AG20443 (cell line): ENCODE measurements around the gene HHAT.

ENCODE experiments used
- DNase-seq: peaks from one replicate; pipeline ENCODE4 v3.0.0; 2012; ENCODE audit warnings: low spot score, mixed read lengths

Gene HHAT

GRCh38 chr1:210685295-210685650 lies 356.6 kb downstream of the HHAT start:
- DNase-seq: no peak

GRCh38 chr1:210686841-210687240 lies 358.1 kb downstream of the HHAT start:
- no peak for DNase-seq

GRCh38 chr1:210687582-210688279 lies 359.0 kb downstream of the HHAT start:
- peak; percentile 56 for DNase-seq

GRCh38 chr1:210688512-210689234 lies 360.0 kb downstream of the HHAT start:
- DNase-seq: no peak

- no peak for DNase-seq
These were observed 361.1 kb downstream of the HHAT start for GRCh38 chr1:210689826-210690225.

- no peak for DNase-seq
These were observed 361.5 kb downstream of the HHAT start for GRCh38 chr1:210690236-210690635.

GRCh38 chr1:210691039-210691610 lies 362.4 kb downstream of the HHAT start:
- no peak for DNase-seq

GRCh38 chr1:210692796-210693195 lies 364.1 kb downstream of the HHAT start:
- DNase-seq: no peak

GRCh38 chr1:210695026-210695425 lies 366.3 kb downstream of the HHAT start:
- DNase-seq: no peak

GRCh38 chr1:210696709-210697108 lies 368.0 kb downstream of the HHAT start:
- no peak for DNase-seq

GRCh38 chr1:210697185-210697584 lies 368.5 kb downstream of the HHAT start:
- no peak for DNase-seq

- no peak for DNase-seq
These were observed 370.0 kb downstream of the HHAT start for GRCh38 chr1:210698661-210699060.

GRCh38 chr1:210700083-210700482 lies 371.4 kb downstream of the HHAT start:
- no peak for DNase-seq

GRCh38 chr1:210700511-210700910 lies 371.8 kb downstream of the HHAT start:
- no peak for DNase-seq

- no peak for DNase-seq
These were observed 373.8 kb downstream of the HHAT start for GRCh38 chr1:210702506-210702905.

- DNase-seq: no peak
These were observed 374.9 kb downstream of the HHAT start for GRCh38 chr1:210703593-210703992.

GRCh38 chr1:210705086-210705485 lies 376.4 kb downstream of the HHAT start:
- DNase-seq: no peak

- no peak for DNase-seq
These were observed 377.5 kb downstream of the HHAT start for GRCh38 chr1:210706246-210706645.

GRCh38 chr1:210707300-210708240 lies 378.9 kb downstream of the HHAT start:
- DNase-seq: no peak

- DNase-seq: no peak
These were observed 381.0 kb downstream of the HHAT start for GRCh38 chr1:210709701-210710100.

- DNase-seq: no peak
These were observed 383.3 kb downstream of the HHAT start for GRCh38 chr1:210711825-210712612.
